Kidney (tissue), 22 donors: ENCODE data around the gene LORICRIN. TPM values are rescaled to one million over a fixed set of nuclear protein-coding genes. Genes with fewer than 3 reads are reported as not detected.

Experiments used
- DNase-seq, 5 donors: peaks; one replicate each; pipeline ENCODE4 v3.0.0-alpha.2; 2013 to 2020
- FAIRE-seq: peaks from 2 replicates; lab custom pipeline; 2012; peaks lifted over from hg19 to GRCh38; lab: Jason Lieb, UNC
- H3K27ac ChIP-seq, 2 donors: one replicate each; pipeline ENCODE4 v1.7.0; 2013; ENCODE audit warnings: low read depth in 2 of 2, low read length in 2 of 2, inconsistent platforms in 1 of 2
- H3K27me3 ChIP-seq: one replicate; pipeline ENCODE4 v1.7.1; 2013; ENCODE audit warnings: low read length, inconsistent platforms; ENCODE audit not compliant: control insufficient read depth, insufficient read depth
- H3K36me3 ChIP-seq, 3 donors: one replicate each; pipeline versions ENCODE4 v1.7.0 to v1.7.1; 2013; ENCODE audit warnings: low read length in 3 of 3, control low read depth in 1 of 3, inconsistent platforms in 1 of 3; ENCODE audit not compliant: insufficient read depth in 3 of 3, control insufficient read depth in 2 of 3
- H3K4me1 ChIP-seq, 3 donors: one replicate each; pipeline versions ENCODE4 v1.7.0 to v1.7.1; 2013; ENCODE audit warnings: low read length in 3 of 3, inconsistent platforms in 1 of 3, low read depth in 1 of 3; ENCODE audit not compliant: control insufficient read depth in 2 of 3, insufficient read depth in 2 of 3
- H3K4me3 ChIP-seq, 3 donors: one replicate each; pipeline versions ENCODE4 v1.7.0 to v1.8.1; 2013; ENCODE audit warnings: low read length in 3 of 3, control low read depth in 1 of 3, inconsistent platforms in 1 of 3
- H3K9ac ChIP-seq, 3 donors: one replicate each; pipeline versions ENCODE4 v1.7.0 to v1.7.1; 2013; ENCODE audit warnings: low read length in 3 of 3, control low read depth in 1 of 3, inconsistent platforms in 1 of 3
- H3K9me3 ChIP-seq, 3 donors: one replicate each; pipeline versions ENCODE4 v1.7.0 to v1.7.1; 2013; ENCODE audit warnings: low read length in 3 of 3, control low read depth in 1 of 3, inconsistent platforms in 1 of 3; ENCODE audit not compliant: control insufficient read depth in 2 of 3, insufficient read depth in 1 of 3
- intact Hi-C: fragments of 100-400 bp; cut with DNase I; formaldehyde crosslinking; loops from one replicate; pipeline ENCODE4 v1.11.1; 2022
- long read RNA-seq, 10 donors: library from polyadenylated mRNA in 1 of 10; unstranded in 1 of 10; transcript quantifications; one replicate each; pipeline ENCODE4 v2.0.0 and lab custom pipeline, GENCODE V29; 2021 to 2026
- polyA plus RNA-seq: library from polyadenylated mRNA; stranded (reverse); fragments of 350-450 nt; fragmentation: Illumina TruSeq; extraction: RNeasy Lipid Tissue Mini Kit (QIAGEN cat#74804); gene quantifications from one replicate; pipeline ENCODE4 v1.2.3, GENCODE V29; 2014; ENCODE audit warnings: low read depth, low replicate concordance; ENCODE audit not compliant: insufficient read depth
- total RNA-seq: library from RNA; stranded (reverse); fragmentation: NEBNext Ultra II Directional; extraction: Animal tissue kit (Norgen Biotek cat#: 25700); gene quantifications from one replicate; pipeline ENCODE4 v1.2.1, GENCODE V29; 2021
- TF ChIP-seq, protein P1 (sequence below): IDR thresholded peaks from 3 replicates; pipeline ENCODE4 v1.5.1; 2012; ENCODE audit warnings: mild to moderate bottlenecking, moderate library complexity, borderline replicate concordance; ENCODE audit not compliant: insufficient read depth; ENCODE audit errors: extremely low read depth
- donor health status: control.
- donor health status: control.
- donor health status: control.
- donor health status: control.
- donor health status: control.
- donor health status: DM: yes; HTN: yes; CAD: no.
- donor health status: Normal renal cell carcinoma (clear cell type).

LORICRIN gene, protein sequence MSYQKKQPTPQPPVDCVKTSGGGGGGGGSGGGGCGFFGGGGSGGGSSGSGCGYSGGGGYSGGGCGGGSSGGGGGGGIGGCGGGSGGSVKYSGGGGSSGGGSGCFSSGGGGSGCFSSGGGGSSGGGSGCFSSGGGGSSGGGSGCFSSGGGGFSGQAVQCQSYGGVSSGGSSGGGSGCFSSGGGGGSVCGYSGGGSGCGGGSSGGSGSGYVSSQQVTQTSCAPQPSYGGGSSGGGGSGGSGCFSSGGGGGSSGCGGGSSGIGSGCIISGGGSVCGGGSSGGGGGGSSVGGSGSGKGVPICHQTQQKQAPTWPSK
- total RNA-seq (not detected), polyA plus RNA-seq (not detected)
- long read RNA-seq, donor 1: 0 reads
- long read RNA-seq, donor 2: 0 reads
- long read RNA-seq, donor 3: 0 reads
- long read RNA-seq, donor 4: 0 reads
- long read RNA-seq, donor 5: 0 reads
- long read RNA-seq, donor 6: 0 reads
- long read RNA-seq, donor 7, partial matches to known transcripts: 1 of 1 reads
- long read RNA-seq, donor 7, other reads (novel, unspliced or antisense): 0 of 1 reads
- long read RNA-seq, donor 8: 0 reads
- long read RNA-seq, donor 9: 0 reads
- long read RNA-seq, donor 10: 0 reads

DNA sequence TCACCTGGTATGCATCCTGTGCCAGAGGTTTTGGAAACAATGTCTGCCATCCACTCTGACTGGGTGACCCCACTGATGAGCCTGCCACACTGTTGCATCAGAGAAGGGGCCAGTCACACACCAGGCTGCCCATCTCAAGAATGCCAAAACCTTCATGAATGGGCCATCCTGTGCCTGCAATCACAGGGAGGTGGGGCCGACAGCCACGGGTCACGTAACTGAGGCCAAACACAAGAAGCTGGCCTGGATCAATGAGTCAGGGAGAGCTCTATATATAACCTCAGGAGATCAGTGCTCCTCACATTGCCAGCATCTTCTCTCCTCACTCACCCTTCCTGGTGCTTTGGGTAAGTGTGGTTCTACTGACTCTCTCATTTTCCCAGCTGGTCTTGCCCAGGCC lies at the start of gene LORICRIN:
TSS of gene LORICRIN (plus strand) at position 301 of the 400 bp plus-strand sequence. CDS start 1,263 bp downstream, outside the sequence.
- no peak within 1 kb of the TSS for H3K27ac ChIP-seq
- FAIRE-seq (no peak), DNase-seq (no peak)
- H3K4me3 ChIP-seq: no peak within 1 kb of the TSS
- intact Hi-C loops: no loop called here
- peaks cover 0 to 4% (median 4%) of the 10 kb centered on the region in 3 donors for H3K4me1 ChIP-seq
- H3K27me3 ChIP-seq: peaks cover 14% of the 10 kb centered on the region
- H3K9ac ChIP-seq: no peak within 1 kb of the TSS
- H3K36me3 ChIP-seq: no peaks in the 10 kb centered on the region
- H3K9me3 ChIP-seq: no peaks in the 10 kb centered on the region
- TF ChIP-seq, protein P1, sequence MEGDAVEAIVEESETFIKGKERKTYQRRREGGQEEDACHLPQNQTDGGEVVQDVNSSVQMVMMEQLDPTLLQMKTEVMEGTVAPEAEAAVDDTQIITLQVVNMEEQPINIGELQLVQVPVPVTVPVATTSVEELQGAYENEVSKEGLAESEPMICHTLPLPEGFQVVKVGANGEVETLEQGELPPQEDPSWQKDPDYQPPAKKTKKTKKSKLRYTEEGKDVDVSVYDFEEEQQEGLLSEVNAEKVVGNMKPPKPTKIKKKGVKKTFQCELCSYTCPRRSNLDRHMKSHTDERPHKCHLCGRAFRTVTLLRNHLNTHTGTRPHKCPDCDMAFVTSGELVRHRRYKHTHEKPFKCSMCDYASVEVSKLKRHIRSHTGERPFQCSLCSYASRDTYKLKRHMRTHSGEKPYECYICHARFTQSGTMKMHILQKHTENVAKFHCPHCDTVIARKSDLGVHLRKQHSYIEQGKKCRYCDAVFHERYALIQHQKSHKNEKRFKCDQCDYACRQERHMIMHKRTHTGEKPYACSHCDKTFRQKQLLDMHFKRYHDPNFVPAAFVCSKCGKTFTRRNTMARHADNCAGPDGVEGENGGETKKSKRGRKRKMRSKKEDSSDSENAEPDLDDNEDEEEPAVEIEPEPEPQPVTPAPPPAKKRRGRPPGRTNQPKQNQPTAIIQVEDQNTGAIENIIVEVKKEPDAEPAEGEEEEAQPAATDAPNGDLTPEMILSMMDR: no peak

DNA sequence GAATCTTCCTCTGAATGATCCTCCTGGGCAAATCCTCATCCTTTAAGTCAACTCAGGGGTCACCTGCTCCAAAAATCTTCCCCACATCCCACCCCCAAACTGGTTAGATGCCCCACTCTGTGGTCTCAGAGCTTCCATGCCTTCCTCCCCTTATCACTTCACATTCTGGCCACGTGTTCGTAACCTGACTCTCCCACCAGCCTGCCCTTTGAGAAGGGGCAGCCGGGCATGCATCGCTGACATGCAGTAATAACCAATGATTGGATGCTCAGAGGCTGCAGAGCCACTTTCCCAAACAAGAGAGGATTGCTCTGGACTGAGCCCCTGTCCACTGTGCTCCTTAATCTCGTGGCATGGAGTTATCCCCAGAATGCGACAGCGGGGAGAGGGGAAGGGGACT lies 49.3 kb upstream of the LORICRIN start:
- DNase-seq (peak in 4 of 5 donors; percentile 46 to 56 (median 50)), FAIRE-seq (no peak)
- Histone ChIP-seq H3K9ac (no peak overlapping the region), H3K4me3 (no peak overlapping the region), H3K27ac (no peak overlapping the region), H3K4me1 (no peaks in the 10 kb centered on the region), H3K27me3 (no peaks in the 10 kb centered on the region), H3K36me3 (no peaks in the 10 kb centered on the region), H3K9me3 (no peaks in the 10 kb centered on the region)
- TF ChIP-seq, protein P1: no peak
- intact Hi-C loops: no loop called here

DNA sequence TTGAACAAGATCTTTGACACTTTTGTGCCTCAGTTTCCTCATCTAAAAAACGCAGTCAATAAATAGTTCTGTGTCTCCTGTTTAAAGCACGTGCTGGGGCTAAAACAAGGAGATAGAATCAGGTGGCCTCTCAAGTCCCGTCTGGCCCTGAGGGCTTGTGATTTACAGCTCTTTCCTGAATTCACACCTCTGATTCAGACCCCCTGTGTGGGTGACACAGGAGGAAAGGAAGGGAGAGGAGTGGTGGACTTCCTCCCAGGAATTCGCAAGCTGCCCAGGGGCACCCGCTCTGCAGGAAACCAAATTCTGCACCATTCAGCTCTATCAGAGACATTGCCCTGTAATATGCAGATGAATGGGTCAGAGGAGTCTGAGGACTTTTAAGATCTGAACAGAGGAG lies 47.3 kb upstream of the LORICRIN start:
- H3K4me3 ChIP-seq: no peak overlapping the region
- no peaks in the 10 kb centered on the region for H3K9me3 ChIP-seq
- no peaks in the 10 kb centered on the region for H3K4me1 ChIP-seq
- no peaks in the 10 kb centered on the region for H3K27me3 ChIP-seq
- no peak overlapping the region for H3K27ac ChIP-seq
- no peak overlapping the region for H3K9ac ChIP-seq
- TF ChIP-seq, protein P1: no peak
- DNase-seq (no peak), FAIRE-seq (no peak)
- intact Hi-C loops: no loop called here
- no peaks in the 10 kb centered on the region for H3K36me3 ChIP-seq
